H9 (cell line): ENCODE data around the gene NEURL4. TPM values are rescaled to one million over a fixed set of nuclear protein-coding genes. Genes with fewer than 3 reads are reported as not detected.

Experiments used
- DNase-seq: peaks from one replicate; pipeline ENCODE4 v3.0.0-alpha.2; 2017
- H2AFZ ChIP-seq: one replicate; pipeline ENCODE4 v1.6.1; 2013; ENCODE audit warnings: mild to moderate bottlenecking, low read length, control low read depth, moderate library complexity
- H2AK5ac ChIP-seq: 2 replicates; pipeline ENCODE4 v1.6.1; 2013; ENCODE audit warnings: low read length, control low read depth, mixed read lengths; ENCODE audit not compliant: insufficient read length
- H2BK120ac ChIP-seq: one replicate; pipeline ENCODE4 v1.6.1; 2013; ENCODE audit warnings: low read depth, mild to moderate bottlenecking, low read length, control low read depth, inconsistent platforms; ENCODE audit not compliant: poor library complexity, severe bottlenecking
- H2BK12ac ChIP-seq: 2 replicates; pipeline ENCODE4 v1.6.1; 2013; ENCODE audit warnings: low read length, control low read depth, mixed read lengths, low read depth; ENCODE audit not compliant: insufficient read length
- H2BK15ac ChIP-seq: 2 replicates; pipeline ENCODE4 v1.6.1; 2013; ENCODE audit warnings: low read depth, low read length, control low read depth
- H2BK20ac ChIP-seq: one replicate; pipeline ENCODE4 v1.6.1; 2013; ENCODE audit warnings: low read depth, mild to moderate bottlenecking, low read length, control low read depth, inconsistent platforms; ENCODE audit not compliant: poor library complexity, severe bottlenecking
- H2BK5ac ChIP-seq: 2 replicates; pipeline ENCODE4 v1.6.1; 2013; ENCODE audit warnings: low read length, control low read depth, mixed read lengths; ENCODE audit not compliant: insufficient read length
- H3K14ac ChIP-seq: 2 replicates; pipeline ENCODE4 v1.6.1; 2013; ENCODE audit warnings: low read length, control low read depth; ENCODE audit not compliant: insufficient read depth
- H3K18ac ChIP-seq: 2 replicates; pipeline ENCODE4 v1.6.1; 2013; ENCODE audit warnings: low read depth, mild to moderate bottlenecking, mixed read lengths, low read length, control low read depth; ENCODE audit not compliant: insufficient read length
- H3K23ac ChIP-seq: 2 replicates; pipeline ENCODE4 v1.6.1; 2013; ENCODE audit warnings: low read length, control low read depth, mixed read lengths, low read depth; ENCODE audit not compliant: insufficient read length
- H3K23me2 ChIP-seq: 2 replicates; pipeline ENCODE4 v1.6.1; 2013; ENCODE audit warnings: low read depth, mild to moderate bottlenecking, mixed read lengths, low read length, control low read depth; ENCODE audit not compliant: insufficient read length, poor library complexity, severe bottlenecking
- H3K27ac ChIP-seq: 2 replicates; pipeline ENCODE4 v1.5.1; 2013; ENCODE audit warnings: low read length, control low read depth, mixed read lengths, low read depth; ENCODE audit not compliant: insufficient read length
- H3K27me3 ChIP-seq: 2 replicates; pipeline ENCODE4 v1.6.1; 2013; ENCODE audit warnings: low read length, control low read depth, inconsistent platforms; ENCODE audit not compliant: insufficient read depth
- H3K4ac ChIP-seq: 2 replicates; pipeline ENCODE4 v1.6.1; 2013; ENCODE audit warnings: low read depth, mild to moderate bottlenecking, control low read depth, inconsistent platforms, low read length, moderate library complexity
- H3K4me1 ChIP-seq: 2 replicates; pipeline ENCODE4 v1.6.1; 2013; ENCODE audit warnings: low read length, control low read depth, inconsistent platforms; ENCODE audit not compliant: insufficient read depth
- H3K4me2 ChIP-seq: 2 replicates; pipeline ENCODE4 v1.6.1; 2013; ENCODE audit warnings: low read length, control low read depth, mixed read lengths; ENCODE audit not compliant: insufficient read length, insufficient read depth
- H3K56ac ChIP-seq: 2 replicates; pipeline ENCODE4 v1.6.1; 2013; ENCODE audit warnings: low read depth, mild to moderate bottlenecking, mixed read lengths, low read length, control low read depth; ENCODE audit not compliant: insufficient read length
- H3K79me1 ChIP-seq: 2 replicates; pipeline ENCODE4 v1.6.1; 2013; ENCODE audit warnings: low read depth, mild to moderate bottlenecking, moderate library complexity, low read length, control low read depth, inconsistent platforms; ENCODE audit not compliant: insufficient read depth, poor library complexity, severe bottlenecking
- H3K79me2 ChIP-seq: 2 replicates; pipeline ENCODE4 v1.6.1; 2013; ENCODE audit warnings: low read length, control low read depth, inconsistent platforms; ENCODE audit not compliant: insufficient read depth
- H3K9ac ChIP-seq: 2 replicates; pipeline ENCODE4 v1.6.1; 2013; ENCODE audit warnings: low read length, control low read depth, mixed read lengths; ENCODE audit not compliant: insufficient read length; ENCODE audit errors: extremely low read depth
- H3K9me3 ChIP-seq: one replicate; pipeline ENCODE4 v1.6.1; 2013; ENCODE audit warnings: low read depth, low read length, inconsistent platforms; ENCODE audit not compliant: control insufficient read depth
- H3T11ph ChIP-seq: one replicate; pipeline ENCODE4 v1.6.1; 2013; ENCODE audit warnings: mild to moderate bottlenecking, low read length, control low read depth, inconsistent platforms
- H4K20me1 ChIP-seq: one replicate; pipeline ENCODE4 v1.6.1; 2013; ENCODE audit not compliant: control insufficient read depth, insufficient read length, insufficient read depth
- H4K5ac ChIP-seq: 2 replicates; pipeline ENCODE4 v1.6.1; 2013; ENCODE audit warnings: low read depth, mild to moderate bottlenecking, mixed read lengths, low read length, control low read depth; ENCODE audit not compliant: insufficient read length
- H4K8ac ChIP-seq: replicated peaks from 2 replicates; pipeline ENCODE4 v1.6.1; 2013; ENCODE audit warnings: low read length, control low read depth, mixed read lengths, low read depth; ENCODE audit not compliant: insufficient read length
- H4K91ac ChIP-seq: 2 replicates; pipeline ENCODE4 v1.6.1; 2013; ENCODE audit warnings: low read depth, mild to moderate bottlenecking, moderate library complexity, mixed read lengths, low read length, control low read depth; ENCODE audit not compliant: insufficient read length
- H3K27ac Mint-ChIP-seq, 3 experiments: 2 replicates in 2 of 3; 3 replicates in 1 of 3; pipeline ENCODE4 v1.8.0; 2020 to 2021; ENCODE audit warnings: mixed read lengths in 3 of 3, mild to moderate bottlenecking in 1 of 3, moderate library complexity in 1 of 3
- H3K27me3 Mint-ChIP-seq: 2 replicates; pipeline ENCODE4 v1.8.0; 2021; ENCODE audit warnings: low read depth, mild to moderate bottlenecking, moderate library complexity, mixed read lengths
- H3K36me3 Mint-ChIP-seq, 3 experiments: 2 replicates in 2 of 3; 3 replicates in 1 of 3; pipeline ENCODE4 v1.8.0; 2020 to 2021; ENCODE audit warnings: low read depth in 3 of 3, mixed read lengths in 3 of 3; ENCODE audit not compliant: insufficient read depth in 1 of 3
- H3K4me1 Mint-ChIP-seq, 2 experiments: 2 replicates each; pipeline ENCODE4 v1.8.0; 2020; ENCODE audit warnings: mixed read lengths in 2 of 2
- H3K4me3 Mint-ChIP-seq, 2 experiments: 2 replicates in 1 of 2; 3 replicates in 1 of 2; pipeline ENCODE4 v1.8.0; 2020 to 2021; ENCODE audit warnings: mild to moderate bottlenecking in 2 of 2, mixed read lengths in 2 of 2, moderate library complexity in 1 of 2
- H3K9me3 Mint-ChIP-seq, 2 experiments: 2 replicates in 1 of 2; 3 replicates in 1 of 2; pipeline ENCODE4 v1.8.0; 2020; ENCODE audit warnings: mild to moderate bottlenecking in 2 of 2, mixed read lengths in 2 of 2, moderate library complexity in 1 of 2
- WGBS: extraction: QIAGEN DNeasy Blood & Tissue Kit; methylation state at CpG from one replicate; pipeline ENCODE4 v1.1.7; 2013; ENCODE audit warnings: missing lambda C conversion rate, low lambda C conversion rate, mixed read lengths; ENCODE audit not compliant: insufficient read length; ENCODE audit errors: extremely low coverage; 5-methylcytosine and 5-hydroxymethylcytosine counted together
- total RNA-seq: library from RNA; stranded (reverse); gene quantifications from 2 replicates; pipeline ENCODE4 v1.2.1, GENCODE V29; 2021
- TF ChIP-seq, protein P1 (sequence below): fragments of 200-600 bp; sonication (generic); conservative IDR thresholded peaks from 3 replicates; pipeline ENCODE4 v1.8.0; 2021; ENCODE audit warnings: antibody characterized with exemption, mild to moderate bottlenecking

The NEURL4 gene
- total RNA-seq, 1 experiment from 2014 or later = 54.8 TPM

- Histone ChIP-seq H2BK15ac (no peak within 1 kb of the TSS), H2AFZ (no peak within 1 kb of the TSS), H3K4me2 (no peak within 1 kb of the TSS), H2BK120ac (no peak within 1 kb of the TSS), H2BK20ac (no peak within 1 kb of the TSS), H3K4ac (no peak within 1 kb of the TSS), H3K27me3 (no peaks in the 10 kb centered on the region), H3K14ac (no peak within 1 kb of the TSS), H3T11ph (no peak within 1 kb of the TSS), H3K4me1 (no peaks in the 10 kb centered on the region), H3K9ac (no peak within 1 kb of the TSS), H3K79me1 (no peaks in the 10 kb centered on the region), H3K23ac (no peak within 1 kb of the TSS), H3K56ac (no peak within 1 kb of the TSS), H4K20me1 (no peaks in the 10 kb centered on the region), H4K91ac (no peak within 1 kb of the TSS), H3K79me2 (no peaks in the 10 kb centered on the region; the same call in 1 of the 2 replicates), H3K27ac (no peak within 1 kb of the TSS), H2BK5ac (no peak within 1 kb of the TSS), H2BK12ac (no peak within 1 kb of the TSS), H2AK5ac (no peak within 1 kb of the TSS), H3K18ac (no peak within 1 kb of the TSS), H3K23me2 (peaks cover 8% of the 10 kb centered on the region), H4K8ac (no peak within 1 kb of the TSS), H3K9me3 (no peaks in the 10 kb centered on the region), H4K5ac (no peak within 1 kb of the TSS)
- Mint-ChIP-seq H3K27ac (no peak within 1 kb of the TSS; a peak in 1 of 7 replicates), H3K36me3 (no peaks in the 10 kb centered on the region), H3K9me3 (no peaks in the 10 kb centered on the region), H3K4me3 (peak within 1 kb of the TSS in 1 of 2 experiments; percentile 56; a peak in 2 of 5 replicates), H3K27me3 (peaks cover 12% of the 10 kb centered on the region), H3K4me1 (peaks cover 19 to 26% of the 10 kb centered on the region in 2 experiments)
- WGBS = no CpG with 5 or more reads among the region's 10 CpGs
- TF ChIP-seq, protein P1, sequence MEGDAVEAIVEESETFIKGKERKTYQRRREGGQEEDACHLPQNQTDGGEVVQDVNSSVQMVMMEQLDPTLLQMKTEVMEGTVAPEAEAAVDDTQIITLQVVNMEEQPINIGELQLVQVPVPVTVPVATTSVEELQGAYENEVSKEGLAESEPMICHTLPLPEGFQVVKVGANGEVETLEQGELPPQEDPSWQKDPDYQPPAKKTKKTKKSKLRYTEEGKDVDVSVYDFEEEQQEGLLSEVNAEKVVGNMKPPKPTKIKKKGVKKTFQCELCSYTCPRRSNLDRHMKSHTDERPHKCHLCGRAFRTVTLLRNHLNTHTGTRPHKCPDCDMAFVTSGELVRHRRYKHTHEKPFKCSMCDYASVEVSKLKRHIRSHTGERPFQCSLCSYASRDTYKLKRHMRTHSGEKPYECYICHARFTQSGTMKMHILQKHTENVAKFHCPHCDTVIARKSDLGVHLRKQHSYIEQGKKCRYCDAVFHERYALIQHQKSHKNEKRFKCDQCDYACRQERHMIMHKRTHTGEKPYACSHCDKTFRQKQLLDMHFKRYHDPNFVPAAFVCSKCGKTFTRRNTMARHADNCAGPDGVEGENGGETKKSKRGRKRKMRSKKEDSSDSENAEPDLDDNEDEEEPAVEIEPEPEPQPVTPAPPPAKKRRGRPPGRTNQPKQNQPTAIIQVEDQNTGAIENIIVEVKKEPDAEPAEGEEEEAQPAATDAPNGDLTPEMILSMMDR = no peak
- DNase-seq = no peak
Measured at GRCh38 chr17:7355053-7355452, 25.9 kb upstream of the NEURL4 start, which contains the start of gene TMEM95. TSS of gene TMEM95 (plus strand) at chr17:7355156. CDS start at chr17:7355205, 49 bp downstream.
